OCI-LY1 (cell line): ENCODE measurements around the gene HDDC2.

Experiments
- CTCF ChIP-seq: fragments of 200-600 bp; sonication (generic), shearing (Covaris generic); IDR thresholded peaks from 2 replicates; pipeline ENCODE4 v1.5.1; 2017; ENCODE audit warnings: mild to moderate bottlenecking, antibody characterized with exemption, low read length, moderate library complexity, mixed read lengths
- EZH2 ChIP-seq: fragments of 200-600 bp; sonication (generic), shearing (Covaris generic); IDR thresholded peaks from 2 replicates; pipeline ENCODE4 v1.8.0; 2017; ENCODE audit warnings: borderline replicate concordance, mixed run types, mild to moderate bottlenecking, antibody characterized with exemption, low read length, moderate library complexity, mixed read lengths

- TF ChIP-seq CTCF (no peak), EZH2 (no peak)
Measured at GRCh38 chr6:125287718-125288117, 14.0 kb downstream of the HDDC2 start.
